Measurements from ENCODE around the gene LIG1.

Gene LIG1

GRCh38 chr19:48069435-48069834 is 100.7 kb downstream of the LIG1 start:
- in situ Hi-C loops (cut with HindIII; ENCODE audit: low sequenced_read_pairs): no loop called here
- no peak overlapping the region for H3K4me3 ChIP-seq (ENCODE audit: low read depth, low read length)
- TF ChIP-seq CTCF (IDR thresholded peaks at IDR 0.05; ENCODE audit: low read depth, low read length): no peak
- no peak for DNase-seq (ENCODE audit: low read depth, low spot score)
